Fibroblast of skin of right quadriceps (primary cell): ENCODE data around the gene ARHGAP42.
A peak's percentile ranks its signal among the peaks of the same experiment; 100 is the strongest.
"Not testable (repeated sequence)": the region's sequence is repeated elsewhere in the genome, so short reads cannot be mapped to it uniquely, and the experiment has no call there.

Experiments used
- DNase-seq: peaks from one replicate; pipeline ENCODE4 v3.0.0-alpha.2; 2013

ARHGAP42 gene

GRCh38 chr11:100883830-100884229 lies 196.7 kb downstream of the ARHGAP42 start:
- DNase-seq: peak; percentile 76

DNA sequence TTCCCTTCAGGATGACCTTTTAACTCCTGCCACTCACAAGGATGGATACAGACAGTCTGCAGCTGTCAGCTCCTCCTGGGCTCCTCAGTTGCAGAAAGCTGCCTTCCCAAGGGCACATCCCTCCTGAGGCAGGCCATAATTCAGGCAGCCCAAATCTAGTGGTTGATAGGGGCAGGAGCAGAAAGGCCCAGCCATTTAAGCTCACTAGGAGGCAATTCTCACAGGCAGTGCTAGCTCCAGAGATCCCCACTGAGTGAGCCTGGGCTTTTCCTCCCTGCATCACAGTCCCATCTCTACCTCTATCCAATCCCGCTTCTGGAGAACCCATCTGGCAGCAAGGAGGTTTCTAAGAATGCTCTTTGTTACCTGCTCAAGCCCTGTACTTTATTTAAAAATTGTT lies 200.6 kb downstream of the ARHGAP42 start:
- DNase-seq: no peak

DNA sequence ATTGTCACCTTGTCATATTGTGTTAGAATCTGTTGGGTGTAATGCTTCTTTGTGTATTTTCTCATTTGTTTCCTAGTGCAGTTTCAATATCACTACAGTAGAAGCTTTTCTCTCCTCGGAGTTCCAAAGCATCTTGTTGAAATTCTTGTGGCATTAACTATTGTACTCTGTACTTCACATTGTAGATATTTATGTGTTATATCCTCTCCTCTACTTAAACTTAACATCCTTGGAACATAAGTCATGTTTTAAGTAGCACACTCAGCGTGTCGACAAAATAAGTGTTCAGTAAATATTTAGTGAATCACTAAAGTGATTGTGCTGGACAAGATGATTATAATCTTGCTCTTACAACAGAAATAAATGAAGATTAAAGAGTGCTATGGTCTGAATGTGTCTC lies 201.7 kb downstream of the ARHGAP42 start:
- peak; percentile 83 for DNase-seq

DNA sequence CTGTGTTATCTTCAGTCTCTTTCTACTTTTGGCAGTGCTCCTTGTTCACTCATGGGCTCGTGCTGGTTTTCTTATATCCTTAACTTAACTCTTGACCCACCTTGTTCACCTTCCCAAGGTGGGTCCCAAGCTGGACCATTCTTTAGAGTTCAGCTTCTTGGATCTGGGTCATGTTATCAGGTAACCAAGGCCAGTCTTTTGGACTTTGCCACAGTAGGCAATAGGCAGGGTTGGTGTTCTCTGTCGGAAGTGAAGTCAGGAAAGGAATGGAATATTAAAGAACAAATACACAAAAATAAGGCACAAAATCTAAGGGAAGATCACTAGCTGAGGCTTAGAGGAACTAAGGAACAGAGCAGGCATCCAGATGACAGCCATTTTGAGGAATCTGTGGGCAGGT lies 202.7 kb downstream of the ARHGAP42 start:
- no peak for DNase-seq

DNA sequence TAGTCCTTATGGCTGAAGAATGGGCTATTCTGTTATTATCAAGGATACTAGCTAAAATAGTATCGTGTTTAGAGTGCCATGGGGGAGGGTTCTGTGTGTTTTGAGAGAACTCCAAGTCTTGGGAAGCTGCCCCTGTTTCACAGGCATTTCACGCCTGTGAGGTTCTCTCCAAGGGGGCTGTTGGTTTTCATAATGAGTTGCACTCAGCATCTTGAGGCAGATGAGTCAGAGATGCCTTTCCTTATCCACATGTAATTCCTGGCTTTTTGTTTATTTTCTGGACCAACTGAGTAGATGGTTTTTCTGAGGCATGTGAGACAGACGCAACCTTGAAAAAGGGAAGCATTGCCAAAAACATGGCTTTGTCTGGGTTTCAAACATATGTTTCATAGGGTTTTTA lies 203.7 kb downstream of the ARHGAP42 start:
- peak; percentile 99 for DNase-seq

GRCh38 chr11:100892886-100893285 lies 205.8 kb downstream of the ARHGAP42 start:
- no peak for DNase-seq

GRCh38 chr11:100895449-100895848 lies 208.4 kb downstream of the ARHGAP42 start:
- DNase-seq: no peak

DNA sequence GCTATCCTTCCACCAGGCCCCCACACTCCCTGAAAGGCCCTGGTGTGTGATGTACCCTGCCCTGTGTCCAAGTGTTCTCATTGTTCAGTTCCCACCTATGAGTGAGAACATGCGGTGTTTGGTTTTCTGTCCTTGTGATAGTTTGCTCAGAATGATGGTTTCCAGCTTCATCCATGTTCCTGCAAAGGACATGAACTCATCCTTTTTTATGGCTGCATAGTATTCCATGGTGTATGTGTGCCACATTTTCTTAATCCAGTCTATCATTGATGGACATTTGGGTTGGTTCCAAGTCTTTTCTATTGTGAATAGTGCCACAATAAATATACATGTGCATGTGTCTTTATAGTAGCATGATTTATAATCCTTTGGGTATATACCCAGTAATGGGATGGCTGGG lies 208.9 kb downstream of the ARHGAP42 start:
- not testable (repeated sequence) for DNase-seq

DNA sequence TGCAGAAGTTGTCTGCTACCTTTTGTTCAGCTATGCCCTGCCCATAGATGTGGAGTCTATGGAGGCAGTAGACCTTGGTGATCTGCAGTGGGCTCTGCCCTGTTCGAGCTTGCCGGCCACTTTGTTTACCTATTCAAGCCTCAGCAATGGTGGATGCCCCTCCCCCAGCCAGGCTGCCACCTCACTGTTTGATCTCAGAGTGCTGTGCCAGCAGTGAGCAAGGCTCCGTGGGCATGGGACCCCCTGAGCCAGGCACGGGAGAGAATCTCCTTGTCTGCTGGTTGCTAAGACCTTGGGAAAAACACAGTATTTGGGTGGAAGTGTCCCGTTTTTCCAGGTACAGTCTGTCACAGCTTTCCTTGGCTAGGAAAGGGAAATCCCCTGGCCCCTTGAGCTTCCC lies 214.4 kb downstream of the ARHGAP42 start:
- DNase-seq: not testable (repeated sequence)

GRCh38 chr11:100902454-100903141 lies 215.5 kb downstream of the ARHGAP42 start:
- no peak for DNase-seq

DNA sequence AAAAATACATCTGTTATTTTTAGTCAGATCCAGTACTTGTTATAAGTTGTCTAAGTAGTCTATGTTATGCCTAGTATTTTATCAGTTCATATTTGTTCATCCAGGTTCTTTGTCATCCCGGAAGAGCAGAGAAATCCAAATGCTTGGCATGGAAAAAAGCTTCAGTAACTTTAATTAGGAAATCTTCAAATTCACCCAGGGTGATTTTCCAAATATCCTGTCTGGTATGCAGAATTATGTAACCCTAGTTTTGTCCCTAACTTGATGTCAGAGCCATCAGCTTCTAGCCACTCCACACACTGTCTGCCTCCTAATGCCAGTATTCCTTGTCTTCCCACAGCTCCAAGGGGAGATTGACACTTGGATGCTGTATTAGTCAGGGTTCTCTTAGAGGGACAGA lies 216.2 kb downstream of the ARHGAP42 start:
- no peak for DNase-seq

DNA sequence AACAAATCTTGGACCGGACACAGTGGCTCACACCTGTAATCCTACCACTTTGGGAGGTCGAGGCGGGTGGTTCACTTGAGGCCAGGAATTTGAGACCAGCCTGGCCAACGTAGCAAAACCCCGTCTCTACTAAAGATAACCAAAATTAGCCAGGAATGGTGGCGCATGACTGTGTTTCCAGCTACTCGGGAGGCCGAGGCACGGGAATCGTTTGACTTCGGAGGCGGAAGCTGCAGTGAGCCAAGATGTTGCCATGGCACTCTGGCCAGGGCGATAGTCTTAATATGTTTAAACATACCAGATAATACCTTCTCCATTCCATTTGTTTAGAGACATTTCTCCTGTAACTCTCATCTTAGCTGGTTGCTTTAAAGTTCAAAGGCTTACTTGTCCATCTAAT lies 218.6 kb downstream of the ARHGAP42 start:
- DNase-seq: no peak

DNA sequence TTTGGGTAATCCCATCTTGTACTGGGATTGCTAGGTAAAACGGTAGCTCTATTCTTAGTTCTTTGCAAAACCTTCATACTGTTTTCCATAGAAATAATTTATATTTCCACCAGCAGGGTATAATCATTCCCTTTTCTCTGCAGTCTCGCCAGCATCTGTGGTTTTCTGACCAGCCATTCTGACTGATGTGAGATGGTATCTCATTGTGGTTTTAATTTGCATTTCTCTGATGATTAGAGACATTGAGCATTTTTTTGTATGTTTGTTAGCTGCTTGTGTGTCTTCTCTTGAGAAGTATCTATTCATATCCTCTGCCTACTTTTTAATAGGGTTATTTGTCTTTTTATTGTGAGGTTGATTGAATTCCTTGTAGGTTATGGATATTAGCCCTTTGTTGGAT lies 221.7 kb downstream of the ARHGAP42 start:
- peak; percentile 87 for DNase-seq

DNA sequence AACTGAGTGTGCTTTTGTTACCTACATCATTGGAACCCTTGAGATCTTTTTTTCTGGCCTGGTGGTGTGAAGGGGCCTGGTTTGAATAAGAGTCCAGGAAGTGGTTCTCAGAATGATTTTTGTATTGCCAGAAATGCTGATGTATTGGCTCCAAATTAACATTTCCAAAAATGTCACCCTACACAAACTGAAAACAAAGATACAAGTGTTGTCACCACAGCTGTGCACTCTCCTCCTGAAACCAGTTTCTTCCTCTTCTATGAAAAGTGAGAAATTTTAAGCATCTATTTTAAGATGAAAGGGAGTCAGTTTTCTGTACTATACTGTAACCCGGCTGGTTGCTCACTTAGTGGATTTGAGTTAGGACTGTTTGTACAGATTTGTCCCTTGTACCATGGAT lies 223.7 kb downstream of the ARHGAP42 start:
- DNase-seq: no peak

- DNase-seq: no peak
Measured at GRCh38 chr11:100914415-100915110, 227.5 kb downstream of the ARHGAP42 start.

GRCh38 chr11:100918551-100919500 lies 231.7 kb downstream of the ARHGAP42 start:
- peak; percentile 40 for DNase-seq

- no peak for DNase-seq
Measured at GRCh38 chr11:100920593-100920992, 233.5 kb downstream of the ARHGAP42 start.

GRCh38 chr11:100922121-100922520 lies 235.0 kb downstream of the ARHGAP42 start:
- no peak for DNase-seq

GRCh38 chr11:100923555-100923954 lies 236.5 kb downstream of the ARHGAP42 start:
- DNase-seq: peak; percentile 45

GRCh38 chr11:100925935-100926334 lies 238.8 kb downstream of the ARHGAP42 start:
- peak; percentile 89 for DNase-seq

GRCh38 chr11:100927579-100927978 lies 240.5 kb downstream of the ARHGAP42 start:
- DNase-seq: no peak

- DNase-seq: no peak
Measured at GRCh38 chr11:100928426-100928825, 241.3 kb downstream of the ARHGAP42 start.

DNA sequence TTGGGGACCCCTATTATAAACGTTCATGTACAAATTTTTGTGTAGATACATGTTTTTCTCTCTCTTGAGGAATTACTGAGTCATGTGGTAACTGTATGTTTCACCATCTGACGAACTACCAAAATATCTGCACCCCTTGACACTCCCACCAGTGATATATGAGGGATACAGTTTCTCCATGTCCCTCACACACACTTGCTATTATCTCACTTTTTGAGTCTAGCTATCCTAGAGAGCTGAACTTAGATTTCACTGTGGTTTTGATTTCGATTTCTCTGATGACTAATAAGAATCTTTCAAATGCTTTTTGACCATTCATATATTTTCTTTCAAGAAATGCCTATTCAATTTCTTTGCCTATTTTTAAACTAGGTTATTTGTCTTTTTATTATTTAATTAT lies 242.3 kb downstream of the ARHGAP42 start:
- DNase-seq: peak; percentile 72
